Stimulated activated CD4-positive, alpha-beta T cell treated with anti-CD3 and anti-CD28 coated beads, Interleukin-12 subunit alpha, Interleukin-12 subunit beta, amount 100 ng/mL, for 24 hours (primary cell): ENCODE results near the gene ST8SIA1.
"Not testable (repeated sequence)": the region's sequence is repeated elsewhere in the genome, so short reads cannot be mapped to it uniquely, and the experiment has no call there.

Source experiments
- DNase-seq, 2 experiments: peaks; one replicate each; pipeline ENCODE4 v3.0.0-alpha.2; 2020; ENCODE audit warnings: low read depth in 2 of 2

The ST8SIA1 gene

DNA sequence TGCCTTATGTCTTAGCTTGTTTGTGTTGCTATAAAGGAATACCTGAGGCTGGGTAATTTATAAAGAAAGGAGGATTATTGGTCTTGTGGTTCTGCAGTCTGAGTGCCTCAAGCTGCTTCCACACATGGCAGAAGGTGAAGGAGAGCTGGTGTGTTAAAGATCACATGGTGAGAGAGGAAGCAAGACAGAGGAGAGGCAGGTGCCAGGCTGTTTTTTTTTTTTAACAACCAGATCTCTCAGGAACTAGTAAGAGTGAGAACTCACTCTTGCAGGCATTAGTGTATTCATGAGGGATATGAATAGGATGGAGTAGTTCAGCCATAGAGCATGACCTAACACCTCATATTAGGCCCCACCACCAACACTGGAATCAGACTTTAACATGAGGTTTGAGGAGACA, 165.1 kb downstream of the ST8SIA1 start:
- DNase-seq, result no peak

DNA sequence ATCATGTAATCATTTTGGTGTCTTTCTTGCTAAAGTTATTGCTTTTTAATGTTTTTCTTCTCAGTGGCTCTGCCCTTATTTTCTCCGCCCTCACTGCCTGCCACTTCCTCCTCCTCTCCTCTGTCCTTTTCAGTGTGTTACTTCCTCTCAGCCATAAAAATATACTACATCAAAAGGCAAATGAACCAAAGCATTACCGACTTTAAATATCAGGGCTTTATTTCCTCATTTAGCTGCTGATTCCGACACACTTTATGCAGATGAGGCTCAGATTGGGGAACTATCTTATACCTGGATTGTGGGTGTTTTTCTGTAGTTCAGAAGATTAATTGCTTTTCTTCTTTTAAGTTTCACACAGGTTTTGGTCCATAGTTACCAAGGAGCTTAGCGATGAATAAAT, 170.4 kb downstream of the ST8SIA1 start:
- no peak for DNase-seq

DNA sequence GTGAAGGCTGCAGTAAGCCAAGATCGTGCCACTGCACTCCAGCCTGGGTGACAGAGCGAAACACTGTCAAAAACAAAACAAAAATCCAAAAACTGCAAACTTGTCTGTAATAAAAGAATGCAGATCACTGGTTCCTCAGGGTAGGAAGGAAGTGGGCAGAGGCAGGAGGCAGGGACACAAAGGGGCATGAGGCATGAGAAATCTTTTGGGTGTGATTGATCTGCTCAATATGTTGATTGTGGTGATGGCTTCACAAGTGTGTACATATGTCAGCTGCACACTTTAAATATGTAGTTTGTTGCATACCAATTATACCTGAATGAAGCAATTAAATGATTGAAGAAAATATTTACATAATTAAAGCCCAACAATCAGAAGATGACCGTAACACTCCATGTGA, 170.9 kb downstream of the ST8SIA1 start:
- DNase-seq, result no peak

DNA sequence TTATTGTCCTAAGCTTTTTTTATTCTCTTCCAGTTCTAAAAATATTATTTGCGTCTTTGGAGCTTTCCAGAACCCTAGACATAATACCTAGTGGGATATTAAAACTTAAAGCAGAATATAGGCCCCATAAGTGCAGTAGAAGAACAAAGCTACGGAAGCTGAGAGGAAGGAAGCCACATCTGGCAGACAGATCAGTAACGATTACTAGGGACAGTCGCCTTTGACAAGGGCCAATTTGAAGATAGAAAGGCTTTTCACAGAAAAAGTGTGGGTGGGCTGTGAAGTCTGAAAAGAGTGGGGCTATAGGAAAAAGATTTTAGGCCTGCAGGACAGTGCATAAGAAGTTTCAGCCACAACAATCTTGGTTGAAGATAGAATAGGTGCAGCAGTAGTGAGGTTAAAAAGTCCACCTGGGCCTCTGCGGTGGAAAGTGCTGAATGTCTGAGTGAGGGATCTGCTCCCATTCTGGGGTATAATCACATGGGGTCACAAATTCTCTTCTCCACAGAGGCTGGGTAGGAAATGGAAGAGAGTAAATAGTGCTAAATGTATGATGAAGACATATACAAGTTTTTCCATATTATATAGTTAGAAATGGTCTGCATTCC, 174.0 kb downstream of the ST8SIA1 start:
- no peak for DNase-seq

DNA sequence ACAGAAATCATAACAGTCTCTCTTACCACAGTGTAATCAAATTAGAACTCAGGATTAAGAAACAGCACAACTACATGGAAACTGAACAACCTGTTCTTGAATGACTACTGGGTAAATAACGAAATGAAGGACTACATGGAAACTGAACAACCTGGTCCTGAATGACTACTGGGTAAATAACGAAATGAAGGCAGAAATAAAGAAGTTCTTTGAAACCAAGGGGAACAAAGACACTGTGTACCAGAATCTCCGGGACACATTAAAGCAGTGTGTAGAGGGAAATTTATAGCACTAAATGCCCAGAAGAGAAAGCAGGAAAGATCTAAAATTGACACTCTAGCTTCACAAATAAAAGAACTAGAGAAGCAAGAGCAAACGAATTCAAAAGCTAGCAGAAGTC, 185.2 kb downstream of the ST8SIA1 start:
- DNase-seq, result not testable (repeated sequence)

DNA sequence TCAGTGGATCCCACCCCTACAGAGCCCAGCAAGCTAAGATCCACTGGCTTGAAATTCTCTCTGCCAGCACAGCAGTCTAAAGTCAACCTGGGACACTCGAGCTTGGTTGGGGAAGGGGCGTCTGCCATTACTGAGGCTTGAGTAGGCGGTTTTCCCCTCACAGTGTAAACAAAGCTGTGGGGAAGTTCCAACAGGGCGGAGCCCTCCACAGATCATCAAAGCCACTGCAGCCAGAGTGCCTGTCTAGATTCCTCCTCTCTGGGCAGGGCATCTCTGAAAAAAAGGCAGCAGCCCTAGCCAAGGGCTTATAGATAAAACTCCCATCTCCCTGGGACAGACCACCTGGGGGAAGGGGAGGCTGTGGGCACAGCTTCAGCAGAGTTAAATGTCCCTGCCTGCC, 187.8 kb downstream of the ST8SIA1 start:
- not testable (repeated sequence) for DNase-seq
